Urinary bladder (tissue), 4 donors: ENCODE measurements around the gene KATNAL2. TPM values are rescaled to one million over a fixed set of nuclear protein-coding genes. Genes with fewer than 3 reads are reported as not detected.
A peak's percentile ranks its signal among the peaks of the same experiment; 100 is the strongest.

Source experiments
- DNase-seq: peaks from one replicate; pipeline ENCODE4 v3.0.0-alpha.2; 2015; ENCODE audit errors: extremely low spot score
- H3K27ac ChIP-seq: one replicate; pipeline ENCODE4 v1.5.1; 2013; ENCODE audit warnings: low read depth, mild to moderate bottlenecking, moderate library complexity
- H3K36me3 ChIP-seq: one replicate; pipeline ENCODE4 v1.6.1; 2013; ENCODE audit warnings: mild to moderate bottlenecking, moderate library complexity; ENCODE audit not compliant: insufficient read depth
- H3K4me1 ChIP-seq: one replicate; pipeline ENCODE4 v1.6.1; 2013; ENCODE audit warnings: mild to moderate bottlenecking, moderate library complexity; ENCODE audit not compliant: insufficient read depth
- H3K4me3 ChIP-seq: one replicate; pipeline ENCODE4 v1.5.1; 2013; ENCODE audit warnings: low read depth, low read length
- WGBS: extraction: QIAGEN DNeasy Blood & Tissue Kit; methylation state at CpG from one replicate; pipeline ENCODE4 v1.1.7; 2013; 5-methylcytosine and 5-hydroxymethylcytosine counted together
- polyA plus RNA-seq: library from polyadenylated mRNA; stranded (reverse); fragments of 200-250 nt; gene quantifications from one replicate; pipeline ENCODE4 v1.2.3, GENCODE V29; 2013
- total RNA-seq: library from RNA; depleted of rRNA; stranded (reverse); fragments of >200 nt; gene quantifications from one replicate; pipeline ENCODE4 v1.2.3, GENCODE V29; 2014
- donor health status: healthy with polysubstance abuse.
- donor health status: healthy.

Gene KATNAL2
- 4.4 TPM for total RNA-seq
- 1.8 TPM for polyA plus RNA-seq

DNA sequence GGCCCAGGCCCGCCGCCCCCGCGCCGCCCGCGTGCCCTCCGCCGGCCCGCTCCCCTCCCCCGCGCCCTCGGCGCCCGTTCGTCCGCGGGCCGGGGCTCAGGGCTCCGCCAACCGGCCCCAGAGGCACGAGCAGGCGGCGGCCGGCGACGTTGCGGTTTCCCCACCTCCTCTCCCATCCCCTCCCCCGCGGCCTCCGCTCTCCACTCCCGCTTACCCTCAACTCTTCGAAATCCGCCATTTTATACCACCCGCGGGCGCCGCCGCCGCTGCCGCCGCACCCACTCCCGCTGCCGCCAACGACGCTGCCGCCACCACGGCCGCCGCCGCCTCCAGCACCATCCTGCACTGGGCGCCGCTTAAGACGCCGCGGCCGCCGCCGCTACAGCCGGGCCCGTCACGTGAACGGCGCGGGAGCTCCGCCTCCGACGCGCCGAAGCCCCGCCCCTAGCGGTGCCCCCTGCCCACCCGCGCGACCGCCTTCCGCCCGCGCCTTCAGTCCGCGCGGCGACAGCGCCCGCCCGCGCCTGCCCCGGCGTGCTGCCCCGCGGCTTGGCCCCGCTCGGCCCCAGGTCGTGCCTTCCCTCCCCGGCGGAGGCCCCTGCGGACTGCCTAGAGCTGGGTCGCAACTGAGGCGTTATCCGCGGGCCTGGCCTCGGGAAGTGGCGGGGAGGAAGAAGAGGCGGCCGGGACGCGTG lies at the start of gene KATNAL2, which contains the start of gene PIAS2:
TSS of gene KATNAL2 (plus strand) at position 495 of the 695 bp plus-strand sequence. CDS start 29,271 bp downstream, outside the sequence.
TSS of gene PIAS2 (minus strand) at position 400 of the 695 bp plus-strand sequence. CDS start at position 238, 162 bp downstream.
- peak within 1 kb of the TSS; percentile 90 for H3K27ac ChIP-seq
- under 1% methylated on average over 107 of the region's 107 CpGs for WGBS

DNA sequence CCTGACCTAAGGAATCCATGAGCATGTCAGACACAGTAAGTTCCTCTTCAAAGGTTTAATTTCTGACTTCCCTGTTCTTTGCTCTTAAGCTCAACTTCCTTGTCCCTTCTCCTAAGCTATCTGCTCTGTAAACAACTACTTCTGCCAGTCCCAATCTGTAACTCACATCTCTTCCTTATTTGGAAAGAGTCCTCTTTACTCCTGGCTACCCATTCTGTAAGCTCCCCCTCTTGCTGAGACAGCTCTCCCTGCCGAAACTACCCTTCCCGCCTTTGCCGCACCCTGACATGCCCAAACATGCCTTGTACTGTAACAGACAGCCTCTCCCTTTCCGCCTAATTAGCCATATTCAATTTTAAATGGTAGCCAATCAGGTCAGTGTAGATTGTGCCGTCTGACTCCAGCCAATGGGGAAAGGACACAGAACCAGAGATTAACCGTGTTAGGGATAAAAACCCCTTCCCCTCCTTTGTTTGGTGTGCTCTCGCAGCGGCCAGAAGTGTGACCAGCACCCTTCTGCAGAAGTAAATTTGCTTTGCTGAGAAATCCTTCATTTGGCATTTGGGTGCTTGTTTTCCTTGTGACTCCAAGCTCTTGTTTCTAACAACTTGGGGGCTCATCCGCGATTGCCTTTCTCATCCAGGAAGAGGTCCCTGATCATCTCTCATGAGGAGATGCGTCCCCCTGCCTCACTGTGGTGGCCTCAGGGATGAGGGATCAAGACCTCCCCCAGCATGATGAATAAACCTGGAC lies 49.1 kb upstream of the KATNAL2 start:
- H3K4me3 ChIP-seq, result no peak overlapping the region
- no peak for DNase-seq
- 96% methylated on average over 11 of the region's 11 CpGs for WGBS
- H3K36me3 ChIP-seq, result no peaks in the 10 kb centered on the region
- no peak overlapping the region for H3K27ac ChIP-seq
- no peaks in the 10 kb centered on the region for H3K4me1 ChIP-seq

More for the DNA sequence above, at the start of gene KATNAL2, which contains the start of gene PIAS2:
- DNase-seq, result peak; percentile 6
- Histone ChIP-seq H3K4me1 (no peaks in the 10 kb centered on the region), H3K4me3 (peak within 1 kb of the TSS; percentile 98), H3K36me3 (no peaks in the 10 kb centered on the region)

DNA sequence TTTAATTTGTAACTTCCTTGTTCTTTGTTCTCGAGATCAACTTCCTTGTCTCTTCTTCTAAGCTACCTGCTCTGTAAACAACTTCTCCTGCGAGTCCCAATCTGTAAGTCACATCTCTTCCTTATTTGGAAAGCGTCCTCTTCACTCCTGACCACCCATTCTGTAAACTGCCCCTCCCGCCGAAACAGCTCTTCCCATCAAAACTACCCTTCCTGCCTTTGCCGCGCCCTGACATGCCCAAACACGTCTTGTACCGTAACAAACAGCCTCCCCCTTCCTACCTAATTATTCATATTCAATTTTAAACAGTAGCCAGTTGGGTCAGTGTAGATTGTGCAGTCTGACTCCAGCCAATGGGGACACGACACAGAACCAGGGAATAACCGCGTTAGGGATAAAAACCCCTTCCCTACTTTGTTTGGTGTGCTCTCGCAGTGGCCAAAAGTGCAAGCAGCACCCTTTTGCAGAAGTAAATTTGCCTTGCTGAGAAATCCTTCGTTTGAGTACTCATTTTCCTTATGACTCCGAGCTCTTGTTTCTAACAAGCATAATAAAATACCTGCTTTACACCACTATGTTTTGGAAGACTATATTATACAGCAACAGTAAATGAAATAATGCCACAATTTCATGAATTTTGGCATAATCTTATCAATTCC lies 39.9 kb upstream of the KATNAL2 start:
- H3K4me3 ChIP-seq, result no peak overlapping the region
- 96% methylated on average over 15 of the region's 15 CpGs for WGBS
- no peaks in the 10 kb centered on the region for H3K36me3 ChIP-seq
- DNase-seq, result no peak
- no peak overlapping the region for H3K27ac ChIP-seq
- H3K4me1 ChIP-seq, result no peaks in the 10 kb centered on the region

- Histone ChIP-seq H3K4me1 (peaks cover 2% of the 10 kb centered on the region), H3K36me3 (no peaks in the 10 kb centered on the region), H3K4me3 (no peak overlapping the region), H3K27ac (no peak overlapping the region)
- no peak for DNase-seq
- WGBS, result 92% methylated on average over 4 of the region's 4 CpGs
Observed at GRCh38 chr18:46883180-46883579, 34.2 kb upstream of the KATNAL2 start.

- Histone ChIP-seq H3K27ac (no peak overlapping the region), H3K4me1 (peaks cover 2% of the 10 kb centered on the region), H3K36me3 (no peaks in the 10 kb centered on the region), H3K4me3 (no peak overlapping the region)
- DNase-seq, result no peak
- 37% methylated on average over 2 of the region's 2 CpGs for WGBS
Observed at GRCh38 chr18:46886893-46887292, 30.5 kb upstream of the KATNAL2 start.

DNA sequence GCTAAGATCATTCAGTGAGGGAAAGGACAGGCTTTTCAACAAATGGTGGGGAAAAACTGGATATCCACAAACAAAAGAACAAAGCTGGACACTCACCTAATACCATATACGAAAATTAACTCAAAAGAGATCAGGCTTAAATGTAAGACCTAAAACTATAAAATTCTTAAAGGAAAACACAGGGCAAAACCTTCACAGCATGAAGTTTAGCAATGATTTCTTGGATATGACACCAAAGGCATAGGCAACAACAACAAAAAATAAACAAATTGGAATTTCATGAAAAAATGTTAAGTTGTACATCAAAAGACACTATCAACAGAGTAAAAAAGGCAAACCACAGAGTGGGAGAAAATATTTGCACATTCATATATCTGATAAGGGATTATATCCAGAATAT lies 28.4 kb upstream of the KATNAL2 start:
- Histone ChIP-seq H3K4me3 (no peak overlapping the region), H3K27ac (no peak overlapping the region), H3K4me1 (peaks cover 2% of the 10 kb centered on the region), H3K36me3 (no peaks in the 10 kb centered on the region)
- WGBS, result 97% methylated on average over 1 of the region's 1 CpG
- DNase-seq, result no peak

DNA sequence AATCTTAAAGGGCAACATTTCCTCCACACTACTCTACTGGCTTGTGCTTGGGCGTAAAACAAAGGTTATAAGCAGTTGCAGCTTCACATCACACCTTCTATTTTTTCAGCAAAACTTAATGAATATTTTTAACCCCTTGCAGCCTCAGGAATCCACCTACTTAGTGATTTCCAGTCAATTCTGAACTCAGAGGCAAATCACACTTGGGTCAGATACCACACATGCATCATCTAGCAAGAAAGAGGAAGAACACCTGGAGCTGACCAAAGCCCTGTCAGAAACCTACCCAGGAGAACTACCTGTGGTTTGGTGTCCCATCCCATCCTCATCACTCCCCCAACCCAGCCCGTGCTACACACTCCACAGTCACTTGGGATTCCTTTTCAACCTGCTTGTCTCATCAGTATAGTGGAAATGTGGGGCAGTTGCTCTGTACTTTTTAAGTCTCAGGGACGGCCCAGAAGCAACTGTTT lies 25.6 kb upstream of the KATNAL2 start:
- no peaks in the 10 kb centered on the region for H3K4me1 ChIP-seq
- WGBS, result 87% methylated on average over 3 of the region's 3 CpGs
- no peak overlapping the region for H3K27ac ChIP-seq
- no peak for DNase-seq
- H3K36me3 ChIP-seq, result no peaks in the 10 kb centered on the region
- no peak overlapping the region for H3K4me3 ChIP-seq

- Histone ChIP-seq H3K4me3 (no peak overlapping the region), H3K27ac (no peak overlapping the region), H3K4me1 (no peaks in the 10 kb centered on the region), H3K36me3 (no peaks in the 10 kb centered on the region)
- 97% methylated on average over 1 of the region's 1 CpG for WGBS
- DNase-seq, result no peak
Observed at GRCh38 chr18:46892842-46893241, 24.6 kb upstream of the KATNAL2 start.

- 83% methylated on average over 1 of the region's 1 CpG for WGBS
Observed at GRCh38 chr18:46893360-46893759, 24.0 kb upstream of the KATNAL2 start.

GRCh38 chr18:46894124-46894523 lies 23.3 kb upstream of the KATNAL2 start:
- H3K4me3 ChIP-seq, result no peak overlapping the region
- H3K4me1 ChIP-seq, result no peaks in the 10 kb centered on the region
- H3K27ac ChIP-seq, result no peak overlapping the region
- no peaks in the 10 kb centered on the region for H3K36me3 ChIP-seq
- WGBS, result 96% methylated on average over 2 of the region's 2 CpGs
- no peak for DNase-seq

More at GRCh38 chr18:46893360-46893759, 24.0 kb upstream of the KATNAL2 start:
- DNase-seq, result no peak
- no peak overlapping the region for H3K27ac ChIP-seq
- H3K4me1 ChIP-seq, result no peaks in the 10 kb centered on the region
- no peak overlapping the region for H3K4me3 ChIP-seq
- H3K36me3 ChIP-seq, result no peaks in the 10 kb centered on the region

DNA sequence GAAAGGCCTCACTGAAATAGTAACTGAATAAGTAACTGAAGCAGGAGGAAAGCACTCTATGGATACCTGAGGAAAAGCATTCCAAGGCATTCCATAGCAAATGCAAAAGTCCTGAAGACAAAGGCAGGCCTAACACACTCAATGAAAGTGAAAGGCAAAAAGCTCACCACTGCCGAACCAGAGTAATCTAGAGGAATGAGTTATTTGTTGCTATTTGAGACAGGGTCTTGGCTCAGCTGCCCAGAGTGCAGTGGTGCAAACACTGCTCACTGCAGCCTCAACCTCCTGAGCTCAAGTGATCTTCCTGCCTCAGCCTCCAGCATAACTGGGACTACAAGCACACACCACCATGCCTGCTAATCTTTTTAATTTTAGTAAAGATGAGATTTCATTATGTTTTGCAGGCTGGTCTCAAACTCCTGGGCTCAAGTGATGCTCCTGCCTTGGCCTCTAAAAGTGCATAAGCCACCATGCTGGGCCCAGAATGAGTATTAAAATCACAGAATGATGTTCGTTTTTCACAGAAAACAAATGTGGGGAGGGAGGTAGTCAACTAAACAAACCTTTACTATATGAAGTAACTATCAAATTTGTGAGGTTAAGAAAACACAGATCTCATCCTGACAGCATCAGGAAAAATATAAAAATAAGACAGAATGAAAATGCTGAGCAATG lies 18.0 kb upstream of the KATNAL2 start:
- H3K4me1 ChIP-seq, result no peaks in the 10 kb centered on the region
- DNase-seq, result no peak
- H3K27ac ChIP-seq, result no peak overlapping the region
- WGBS, result 60% methylated on average over 2 of the region's 2 CpGs
- H3K36me3 ChIP-seq, result no peaks in the 10 kb centered on the region
- H3K4me3 ChIP-seq, result no peak overlapping the region

DNA sequence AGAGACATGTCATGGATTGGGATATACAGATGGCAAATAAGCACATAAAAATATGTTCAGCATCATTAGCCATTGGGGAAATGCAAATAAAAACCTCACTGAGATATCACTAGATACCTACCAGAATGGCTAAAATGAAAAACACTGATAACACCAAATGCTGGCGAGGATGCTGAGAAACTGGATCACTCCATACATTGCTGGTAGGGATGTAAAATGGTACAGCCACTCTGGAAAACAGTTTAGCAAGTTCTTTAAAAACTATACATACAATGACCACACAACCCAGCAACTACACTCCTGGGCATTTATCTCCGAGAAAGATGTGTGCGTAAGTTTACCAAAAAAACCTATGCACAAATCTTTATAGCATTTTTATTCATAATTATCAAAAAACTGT lies 14.0 kb upstream of the KATNAL2 start:
- Histone ChIP-seq H3K4me3 (no peak overlapping the region), H3K27ac (no peak overlapping the region), H3K36me3 (no peaks in the 10 kb centered on the region), H3K4me1 (no peaks in the 10 kb centered on the region)
- no peak for DNase-seq
- 97% methylated on average over 3 of the region's 3 CpGs for WGBS

DNA sequence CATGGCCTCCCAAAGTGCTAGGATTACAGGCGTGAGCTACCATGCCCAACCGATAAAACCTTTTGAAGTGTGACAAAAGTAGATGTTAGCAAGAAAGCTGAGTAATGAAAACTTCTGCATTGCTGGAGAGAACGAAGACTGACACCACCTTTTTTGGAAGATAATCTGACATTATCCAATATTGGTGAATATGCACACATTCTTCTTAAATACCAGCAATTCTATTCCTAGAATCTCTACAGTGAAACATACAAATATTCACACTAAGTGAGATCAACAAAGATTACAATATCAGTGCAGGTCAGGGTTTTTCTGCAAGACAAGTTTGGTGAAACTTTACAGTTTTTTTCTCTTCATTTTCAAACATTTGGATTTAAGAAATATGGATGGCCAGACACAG lies 7.9 kb upstream of the KATNAL2 start:
- no peak for DNase-seq
- no peaks in the 10 kb centered on the region for H3K4me1 ChIP-seq
- no peaks in the 10 kb centered on the region for H3K36me3 ChIP-seq
- H3K27ac ChIP-seq, result no peak overlapping the region
- WGBS, result 97% methylated on average over 3 of the region's 3 CpGs
- H3K4me3 ChIP-seq, result no peak overlapping the region
